ENCODE data around the gene NPTN.

Gene NPTN

DNA sequence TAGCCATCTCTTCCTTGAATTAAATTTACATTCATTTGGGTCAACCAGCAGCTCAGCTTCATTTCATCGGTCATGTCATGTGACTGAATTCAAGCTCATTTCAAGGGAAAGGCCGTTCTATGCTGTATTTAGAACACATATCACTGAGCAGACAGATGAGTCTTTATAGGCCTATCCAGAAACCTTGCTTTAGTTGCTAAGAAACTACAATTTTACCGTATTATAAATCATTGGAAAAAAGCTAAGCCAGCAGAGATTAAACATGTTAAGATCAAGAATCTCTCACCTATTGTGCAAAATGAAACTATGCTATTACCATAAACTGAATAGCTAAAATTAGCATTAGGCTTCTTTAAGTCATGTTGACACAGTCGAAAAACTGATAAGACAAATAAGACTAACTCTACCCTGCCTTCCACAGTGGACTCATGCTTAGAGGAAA lies 2.2 kb downstream of the NPTN start:
- Histone ChIP-seq H3K36me3 (replicated peaks) (no peaks in the 10 kb centered on the region), H3K27me3 (replicated peaks) (no peaks in the 10 kb centered on the region), H3K4me3 (ENCODE audit: low read depth, low read length) (peak overlapping the region; percentile 90), H3K27ac (no peak overlapping the region)
- TF ChIP-seq, protein P1, sequence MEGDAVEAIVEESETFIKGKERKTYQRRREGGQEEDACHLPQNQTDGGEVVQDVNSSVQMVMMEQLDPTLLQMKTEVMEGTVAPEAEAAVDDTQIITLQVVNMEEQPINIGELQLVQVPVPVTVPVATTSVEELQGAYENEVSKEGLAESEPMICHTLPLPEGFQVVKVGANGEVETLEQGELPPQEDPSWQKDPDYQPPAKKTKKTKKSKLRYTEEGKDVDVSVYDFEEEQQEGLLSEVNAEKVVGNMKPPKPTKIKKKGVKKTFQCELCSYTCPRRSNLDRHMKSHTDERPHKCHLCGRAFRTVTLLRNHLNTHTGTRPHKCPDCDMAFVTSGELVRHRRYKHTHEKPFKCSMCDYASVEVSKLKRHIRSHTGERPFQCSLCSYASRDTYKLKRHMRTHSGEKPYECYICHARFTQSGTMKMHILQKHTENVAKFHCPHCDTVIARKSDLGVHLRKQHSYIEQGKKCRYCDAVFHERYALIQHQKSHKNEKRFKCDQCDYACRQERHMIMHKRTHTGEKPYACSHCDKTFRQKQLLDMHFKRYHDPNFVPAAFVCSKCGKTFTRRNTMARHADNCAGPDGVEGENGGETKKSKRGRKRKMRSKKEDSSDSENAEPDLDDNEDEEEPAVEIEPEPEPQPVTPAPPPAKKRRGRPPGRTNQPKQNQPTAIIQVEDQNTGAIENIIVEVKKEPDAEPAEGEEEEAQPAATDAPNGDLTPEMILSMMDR (IDR thresholded peaks at IDR 0.05; ENCODE audit: low read depth, low read length, missing control alignments): no peak
- DNase-seq: no peak
- in situ Hi-C loops (cut with HindIII; ENCODE audit: low pct_ligation_motif_present, low sequenced_read_pairs): no loop called here

DNA sequence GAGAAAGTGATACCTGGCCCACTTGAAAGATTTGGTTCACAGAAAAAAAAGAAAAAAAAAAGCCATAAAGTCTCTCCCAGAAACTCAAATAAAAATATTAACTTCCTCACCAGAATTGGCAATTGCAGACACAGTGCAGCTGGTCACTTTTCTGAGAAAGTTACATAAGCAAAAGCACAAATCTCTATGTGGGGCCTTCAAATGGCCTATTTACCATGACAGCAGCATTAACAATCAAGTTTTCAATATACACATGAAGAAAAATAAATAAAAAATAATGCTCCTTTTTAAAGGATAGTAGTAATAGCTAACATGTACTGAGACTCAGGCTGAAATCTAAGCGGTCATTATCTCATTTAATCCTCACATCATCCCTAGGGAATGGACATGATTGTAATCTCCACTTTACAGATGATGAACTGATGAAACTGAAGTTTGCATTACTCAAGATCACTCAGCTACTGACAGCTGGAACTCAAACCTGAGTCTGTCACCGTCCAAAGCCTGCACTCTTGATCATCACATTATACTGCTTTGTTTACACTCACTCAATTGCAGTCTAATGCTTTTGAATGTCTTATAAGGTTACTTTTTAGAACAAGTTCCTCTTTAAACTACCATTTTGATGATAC lies 3.3 kb downstream of the NPTN start:
- Histone ChIP-seq H3K27me3 (replicated peaks) (no peaks in the 10 kb centered on the region), H3K4me3 (ENCODE audit: low read depth, low read length) (no peak overlapping the region), H3K36me3 (replicated peaks) (no peaks in the 10 kb centered on the region), H3K27ac (no peak overlapping the region)
- TF ChIP-seq, protein P1 (IDR thresholded peaks at IDR 0.05; ENCODE audit: low read depth, low read length, missing control alignments): no peak
- DNase-seq: no peak
- in situ Hi-C loops (cut with HindIII; ENCODE audit: low pct_ligation_motif_present, low sequenced_read_pairs): no loop called here

DNA sequence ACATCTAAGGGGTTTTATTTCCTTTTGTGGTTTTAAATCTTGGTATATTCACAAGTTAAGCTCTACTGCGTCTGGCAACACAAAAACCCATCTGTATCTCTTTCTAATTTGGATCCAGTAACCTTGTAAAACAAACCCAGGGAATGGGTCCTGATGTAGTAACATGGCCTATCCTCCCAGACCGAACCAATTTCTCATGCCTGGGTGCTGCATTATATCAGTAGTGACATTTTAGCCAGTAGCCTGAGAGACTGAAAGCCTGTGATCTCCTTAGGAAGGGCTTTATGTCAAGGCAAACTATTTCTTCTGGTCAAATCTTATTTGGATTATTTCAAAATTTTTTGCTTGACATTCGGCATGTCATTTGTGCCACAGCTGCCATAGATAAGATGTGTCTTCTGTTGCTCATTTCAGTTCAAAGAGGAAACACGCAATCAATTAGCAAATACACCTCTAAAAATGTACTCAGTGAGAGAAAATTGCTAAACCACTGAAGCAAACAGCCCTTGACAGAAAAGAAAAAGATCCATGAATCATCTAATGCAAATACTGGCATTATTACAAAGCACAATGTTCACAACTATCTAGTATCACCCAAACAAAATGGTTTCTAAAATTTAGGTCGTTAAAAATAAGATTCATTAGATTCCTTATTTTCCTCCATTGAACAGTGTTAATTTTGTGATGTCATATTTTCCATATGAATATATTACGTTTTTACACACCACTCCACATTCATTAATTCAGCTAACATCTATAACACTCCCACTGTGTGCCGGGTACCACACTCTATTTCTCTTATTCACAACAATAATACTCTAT lies 4.0 kb downstream of the NPTN start:
- no peaks in the 10 kb centered on the region for H3K36me3 ChIP-seq (replicated peaks)
- TF ChIP-seq, protein P1 (IDR thresholded peaks at IDR 0.05; ENCODE audit: low read depth, low read length, missing control alignments): no peak
- no peak overlapping the region for H3K4me3 ChIP-seq (ENCODE audit: low read depth, low read length)
- DNase-seq: no peak
- no peaks in the 10 kb centered on the region for H3K27me3 ChIP-seq (replicated peaks)
- H3K27ac ChIP-seq: no peak overlapping the region
- in situ Hi-C loops (cut with HindIII; ENCODE audit: low pct_ligation_motif_present, low sequenced_read_pairs): no loop called here

DNA sequence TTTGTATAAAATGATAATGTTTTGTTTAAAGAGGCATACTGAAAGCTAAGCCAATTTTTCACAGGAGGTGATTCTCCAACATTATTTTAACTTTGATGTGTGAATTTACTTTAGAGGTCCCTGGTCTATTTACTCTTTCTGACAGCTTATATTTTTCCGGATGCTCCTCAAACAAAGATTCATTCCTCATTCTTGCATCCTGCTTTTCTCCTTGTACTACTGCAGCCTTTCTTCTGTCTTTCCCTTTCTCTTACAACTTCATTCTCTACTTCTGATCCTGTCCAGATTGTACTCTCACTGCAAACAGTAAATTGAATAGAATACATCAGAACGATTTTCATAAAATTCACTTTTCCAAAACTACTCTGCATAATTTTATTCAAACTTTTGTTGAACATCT lies 5.1 kb downstream of the NPTN start:
- DNase-seq: no peak
- no peak overlapping the region for H3K27ac ChIP-seq
- in situ Hi-C loops (cut with HindIII; ENCODE audit: low pct_ligation_motif_present, low sequenced_read_pairs): no loop called here
- H3K4me3 ChIP-seq (ENCODE audit: low read depth, low read length): no peak overlapping the region
- no peaks in the 10 kb centered on the region for H3K36me3 ChIP-seq (replicated peaks)
- TF ChIP-seq, protein P1 (IDR thresholded peaks at IDR 0.05; ENCODE audit: low read depth, low read length, missing control alignments): no peak
- no peaks in the 10 kb centered on the region for H3K27me3 ChIP-seq (replicated peaks)

DNA sequence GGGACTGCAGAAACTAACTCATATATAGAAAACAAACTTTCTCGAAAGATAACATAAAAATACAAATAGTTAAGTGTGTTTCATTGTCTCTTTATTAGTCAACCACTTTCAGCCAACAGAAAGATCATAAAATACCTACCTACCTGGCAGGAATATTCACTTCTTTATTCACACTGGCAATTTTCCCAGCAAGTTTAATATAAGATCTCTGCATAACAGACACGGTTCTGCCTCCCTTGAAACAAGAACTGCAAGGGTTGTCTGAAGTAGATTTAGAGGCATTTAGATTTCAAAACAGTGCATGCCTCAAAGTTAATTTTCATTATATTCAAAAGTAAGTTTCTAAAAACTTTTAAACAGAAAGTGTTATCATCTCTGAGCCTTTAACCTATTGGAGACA lies 7.1 kb downstream of the NPTN start:
- Histone ChIP-seq H3K27ac (no peak overlapping the region), H3K36me3 (replicated peaks) (no peaks in the 10 kb centered on the region), H3K4me3 (ENCODE audit: low read depth, low read length) (no peak overlapping the region), H3K27me3 (replicated peaks) (no peaks in the 10 kb centered on the region)
- DNase-seq: no peak
- TF ChIP-seq, protein P1 (IDR thresholded peaks at IDR 0.05; ENCODE audit: low read depth, low read length, missing control alignments): no peak
- in situ Hi-C loops (cut with HindIII; ENCODE audit: low pct_ligation_motif_present, low sequenced_read_pairs): no loop called here

All from brain microvascular endothelial cell (primary cell).